Testis (tissue), 3 donors: ENCODE data around the gene UBXN6. TPM values are rescaled to one million over a fixed set of nuclear protein-coding genes. Genes with fewer than 3 reads are reported as not detected.
A peak's percentile ranks its signal among the peaks of the same experiment; 100 is the strongest.

Experiments
- DNase-seq: peaks from one replicate; pipeline ENCODE4 v3.0.0-alpha.2; 2019
- H3K27ac ChIP-seq, 2 donors: fragments of 200-600 bp; sonication (generic); one replicate each; pipeline ENCODE4 v1.5.1; 2019
- H3K27me3 ChIP-seq: fragments of 200-600 bp; sonication (generic); one replicate; pipeline ENCODE4 v1.5.1; 2019
- H3K36me3 ChIP-seq: fragments of 200-600 bp; sonication (generic); one replicate; pipeline ENCODE4 v1.5.1; 2017; ENCODE audit warnings: low read depth; ENCODE audit errors: missing control alignments
- H3K4me1 ChIP-seq: fragments of 200-600 bp; sonication (generic); one replicate; pipeline ENCODE4 v1.5.1; 2019
- H3K4me3 ChIP-seq, 2 donors: fragments of 200-600 bp; sonication (generic); one replicate each; pipeline ENCODE4 v1.5.1; 2017 to 2019
- H3K9me3 ChIP-seq: fragments of 200-600 bp; sonication (generic); one replicate; pipeline ENCODE4 v1.5.1; 2017
- CTCF ChIP-seq, 3 experiments: fragments of 450-650 bp in 2 of 3; fragments of 200-600 bp in 1 of 3; sonication (generic) in 1 of 3; IDR thresholded peaks; one replicate each; pipeline ENCODE4 v1.5.1; 2016 to 2019; ENCODE audit warnings: antibody characterized with exemption in 3 of 3, mild to moderate bottlenecking in 2 of 3, moderate library complexity in 1 of 3
- POLR2A ChIP-seq: fragments of 450-650 bp; IDR thresholded peaks from one replicate; pipeline ENCODE4 v1.6.1; 2017; ENCODE audit warnings: antibody characterized with exemption, mild to moderate bottlenecking, moderate library complexity
- WGBS, 2 donors: methylation state at CpG; one replicate each; pipeline ENCODE4 v1.1.5; 2018; 5-methylcytosine and 5-hydroxymethylcytosine counted together
- intact Hi-C: fragments of 100-400 bp; cut with DNase I; formaldehyde crosslinking; loops from one replicate; pipeline ENCODE4 v1.15.1; 2023; ENCODE audit warnings: low total_unique reads
- polyA plus RNA-seq: library from polyadenylated mRNA; stranded (reverse); fragments of 350-450 nt; fragmentation: Illumina TruSeq; extraction: RNeasy Lipid Tissue Mini Kit (QIAGEN cat#74804); gene quantifications from one replicate; pipeline ENCODE4 v1.2.3, GENCODE V29; 2014; ENCODE audit warnings: low read depth, low replicate concordance; ENCODE audit not compliant: insufficient read depth
- total RNA-seq, 2 donors: library from RNA; depleted of rRNA; stranded (reverse); fragments of >200 nt; gene quantifications; one replicate each; pipeline ENCODE4 v1.2.3, GENCODE V29; 2016

The UBXN6 gene
- total and polyA plus RNA-seq, 3 donors from 2014 or later: 293 to 336 (median 319) TPM

- TF ChIP-seq POLR2A (no peak), CTCF (IDR thresholded peaks at IDR 0.05) (no peak)
- intact Hi-C loops: loop anchor here (10.0 kb wide), 1 partner anchor 49 kb away; the partner anchor contains the start of genes CHAF1A and SH3GL1
- 58 to 64% methylated on average over 2 to 33 of the region's 34 CpGs for WGBS, 2 donors
- DNase-seq: no peak
- H3K9me3 ChIP-seq: no peaks in the 10 kb centered on the region
- peaks cover 31% of the 10 kb centered on the region for H3K4me1 ChIP-seq
- H3K27ac ChIP-seq: no peak overlapping the region
- H3K36me3 ChIP-seq: no peaks in the 10 kb centered on the region
- H3K4me3 ChIP-seq: no peak overlapping the region
- no peaks in the 10 kb centered on the region for H3K27me3 ChIP-seq
Observed at GRCh38 chr19:4453232-4454179, 4.1 kb downstream of the UBXN6 start.

GRCh38 chr19:4452230-4452990 lies 5.2 kb downstream of the UBXN6 start:
- DNase-seq: no peak
- H3K4me3 ChIP-seq: no peak overlapping the region
- intact Hi-C loops: loop anchor here (10.0 kb wide), 1 partner anchor 48 kb away; the partner anchor contains the start of genes CHAF1A and SH3GL1
- no peak for TF ChIP-seq POLR2A
- no peak for TF ChIP-seq CTCF (IDR thresholded peaks at IDR 0.05)
- no peaks in the 10 kb centered on the region for H3K9me3 ChIP-seq
- peaks cover 31% of the 10 kb centered on the region for H3K4me1 ChIP-seq
- H3K27ac ChIP-seq: no peak overlapping the region
- no peaks in the 10 kb centered on the region for H3K27me3 ChIP-seq
- WGBS, 2 donors: 85 to 90% methylated on average over 14 to 24 of the region's 24 CpGs
- no peaks in the 10 kb centered on the region for H3K36me3 ChIP-seq

- TF ChIP-seq CTCF (IDR thresholded peaks at IDR 0.05) (no peak), POLR2A (no peak)
- no peak overlapping the region for H3K27ac ChIP-seq
- no peaks in the 10 kb centered on the region for H3K27me3 ChIP-seq
- H3K9me3 ChIP-seq: no peaks in the 10 kb centered on the region
- 90 to 92% methylated on average over 9 of the region's 9 CpGs for WGBS, 2 donors
- intact Hi-C loops: loop anchor here (10.0 kb wide), 1 partner anchor 45 kb away; the partner anchor contains the start of genes CHAF1A and SH3GL1
- no peak overlapping the region for H3K4me3 ChIP-seq
- DNase-seq: no peak
- no peaks in the 10 kb centered on the region for H3K36me3 ChIP-seq
- H3K4me1 ChIP-seq: peaks cover 20% of the 10 kb centered on the region
Observed at GRCh38 chr19:4449639-4450028, 8.0 kb downstream of the UBXN6 start.

GRCh38 chr19:4449022-4449638 lies 8.5 kb downstream of the UBXN6 start:
- peak overlapping the region; percentile 18 to 66 for H3K27ac ChIP-seq
- H3K27me3 ChIP-seq: no peaks in the 10 kb centered on the region
- TF ChIP-seq CTCF (IDR thresholded peaks at IDR 0.05) (no peak), POLR2A (no peak)
- H3K36me3 ChIP-seq: no peaks in the 10 kb centered on the region
- intact Hi-C loops: no loop called here
- peaks cover 15% of the 10 kb centered on the region for H3K4me1 ChIP-seq
- H3K4me3 ChIP-seq: no peak overlapping the region
- 70 to 84% methylated on average over 11 to 24 of the region's 24 CpGs for WGBS, 2 donors
- H3K9me3 ChIP-seq: no peaks in the 10 kb centered on the region
- DNase-seq: peak; percentile 67
